CD4-positive, alpha-beta T cell treated with Interleukin-12 subunit alpha and Interleukin-12 subunit beta, for 1 hour (primary cell): ENCODE measurements around the gene PARD3.

Experiments used
- DNase-seq: peaks from one replicate; pipeline ENCODE4 v3.0.0-alpha.2; 2020

PARD3 gene

DNA sequence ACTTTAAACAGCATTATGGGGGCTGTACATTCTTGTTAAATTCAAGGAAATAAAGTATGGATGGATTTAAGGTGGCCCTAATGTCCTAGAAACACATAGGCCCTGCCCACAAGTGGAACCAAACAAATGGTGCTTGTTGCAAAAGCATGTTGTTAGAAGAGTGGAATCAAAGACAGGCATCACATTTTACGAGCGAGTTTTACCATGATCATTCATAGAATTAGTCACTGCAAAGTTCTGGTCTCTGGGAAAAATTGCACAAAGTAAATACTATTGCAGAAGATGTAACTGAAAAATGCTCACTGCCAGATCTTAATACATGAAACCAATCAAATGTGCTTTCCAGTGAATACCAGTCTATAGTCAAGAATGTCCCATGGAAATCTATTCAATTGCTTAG is 677.1 kb downstream of the PARD3 start:
- no peak for DNase-seq

DNA sequence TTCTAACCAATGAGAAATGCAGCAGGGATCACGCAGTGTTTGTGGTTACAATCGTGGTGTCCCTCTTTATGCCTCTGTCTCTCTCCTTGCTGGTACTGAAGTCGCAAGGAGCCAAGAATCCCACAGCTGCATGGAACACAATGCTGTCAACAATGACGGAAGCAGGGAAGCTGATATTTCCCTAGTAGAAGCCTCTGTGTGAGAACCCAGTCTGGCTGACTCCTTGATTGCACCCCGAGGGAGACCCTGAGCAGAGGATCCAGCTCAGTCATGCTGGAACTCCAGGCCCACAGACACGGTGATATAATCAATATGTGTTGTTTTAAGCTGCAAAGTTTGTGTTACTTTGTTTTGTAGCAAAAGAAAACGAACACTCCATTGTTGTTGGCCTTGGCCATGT is 677.9 kb downstream of the PARD3 start:
- DNase-seq: no peak

DNA sequence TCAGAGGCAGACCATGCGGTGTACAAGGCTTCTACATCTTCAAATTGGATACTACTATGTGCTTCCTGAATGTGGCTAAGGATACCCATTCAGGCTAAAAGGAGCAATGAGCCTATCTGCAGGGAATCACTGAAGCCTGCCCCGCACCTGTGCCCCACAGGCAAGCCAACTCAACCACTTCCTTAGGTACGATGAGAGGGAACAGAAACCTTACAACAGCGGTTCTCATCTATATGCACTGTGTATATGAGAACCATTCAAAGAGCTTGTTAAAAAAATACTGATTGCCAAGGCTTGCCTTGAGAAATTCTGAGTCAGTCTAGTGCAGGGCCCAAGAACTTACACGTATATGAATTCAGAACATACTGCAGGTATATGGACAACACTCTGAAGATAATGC is 679.6 kb downstream of the PARD3 start:
- no peak for DNase-seq

DNA sequence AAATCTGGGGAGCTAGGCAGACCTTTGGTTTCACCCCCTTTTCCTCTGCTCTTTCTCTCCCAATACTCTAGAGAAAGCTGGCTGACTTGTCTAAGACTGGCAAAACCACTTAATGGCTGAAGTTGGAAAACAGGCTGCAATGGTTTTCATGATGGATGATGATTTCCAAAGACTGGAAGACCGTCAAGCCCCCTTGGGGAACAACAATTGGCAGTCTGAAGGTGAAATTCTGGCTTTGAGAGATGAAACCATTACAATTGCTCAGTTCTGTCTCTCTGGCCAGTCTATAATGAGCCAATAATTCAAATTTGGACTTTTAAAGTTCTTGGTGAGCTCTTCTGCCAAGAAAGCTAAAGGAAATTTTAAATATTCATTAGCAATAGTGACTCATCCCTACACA is 680.5 kb downstream of the PARD3 start:
- DNase-seq: no peak

DNA sequence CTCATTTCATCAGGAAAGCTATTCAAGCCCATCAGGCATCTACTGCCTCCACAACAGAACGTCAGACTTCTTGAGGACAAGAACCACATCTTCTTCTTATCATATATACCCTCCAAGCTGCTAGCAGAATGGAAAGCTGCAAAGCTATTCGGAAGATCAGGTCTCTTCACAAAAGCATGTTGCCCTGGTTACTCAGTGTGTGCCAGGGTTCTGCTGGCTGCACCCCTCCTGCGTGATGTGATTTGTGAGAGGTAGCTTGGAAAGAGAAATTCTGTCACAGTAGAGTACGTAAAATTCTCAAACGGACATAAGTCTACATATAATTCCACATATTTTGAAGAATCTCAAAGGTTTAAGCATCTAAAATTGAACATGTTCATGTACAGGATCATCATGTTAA is 681.7 kb downstream of the PARD3 start:
- DNase-seq: no peak

DNA sequence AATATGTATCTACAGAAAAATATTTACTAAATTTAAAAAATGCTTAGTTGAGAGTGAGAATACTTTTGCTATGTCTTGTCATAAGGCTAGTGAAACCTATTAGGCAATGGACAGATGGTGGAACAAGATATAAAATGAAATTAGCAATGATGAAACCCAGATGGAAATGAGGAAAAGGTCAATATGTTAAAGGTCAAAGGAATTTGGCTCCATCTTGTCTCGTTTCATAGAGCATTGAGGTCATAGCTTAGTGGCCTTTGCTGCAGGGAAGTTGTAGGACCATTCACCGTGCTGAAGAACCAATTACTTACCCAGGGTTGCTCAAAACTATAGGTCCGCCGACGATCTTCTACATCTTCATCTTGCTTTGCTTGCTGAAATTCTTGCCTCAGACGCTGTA is 683.9 kb downstream of the PARD3 start:
- DNase-seq: no peak

DNA sequence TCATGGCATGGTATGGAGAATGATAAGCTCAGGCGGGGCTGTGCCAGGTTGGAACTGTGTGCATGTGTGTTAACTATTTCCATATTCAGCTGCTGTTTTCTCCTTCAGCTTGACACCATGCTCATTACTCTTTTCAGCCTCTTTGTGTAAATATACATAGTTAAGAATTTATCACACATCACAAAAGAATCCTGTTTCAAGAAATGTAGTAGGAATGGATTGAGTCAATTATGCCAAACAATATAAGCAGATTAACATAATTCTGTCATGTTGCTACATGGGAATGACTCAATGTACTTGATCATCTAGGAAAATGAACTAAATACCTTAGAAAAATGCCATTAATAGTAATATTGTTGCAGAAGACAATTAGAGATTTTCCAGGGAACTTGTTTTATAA is 687.4 kb downstream of the PARD3 start:
- DNase-seq: no peak

DNA sequence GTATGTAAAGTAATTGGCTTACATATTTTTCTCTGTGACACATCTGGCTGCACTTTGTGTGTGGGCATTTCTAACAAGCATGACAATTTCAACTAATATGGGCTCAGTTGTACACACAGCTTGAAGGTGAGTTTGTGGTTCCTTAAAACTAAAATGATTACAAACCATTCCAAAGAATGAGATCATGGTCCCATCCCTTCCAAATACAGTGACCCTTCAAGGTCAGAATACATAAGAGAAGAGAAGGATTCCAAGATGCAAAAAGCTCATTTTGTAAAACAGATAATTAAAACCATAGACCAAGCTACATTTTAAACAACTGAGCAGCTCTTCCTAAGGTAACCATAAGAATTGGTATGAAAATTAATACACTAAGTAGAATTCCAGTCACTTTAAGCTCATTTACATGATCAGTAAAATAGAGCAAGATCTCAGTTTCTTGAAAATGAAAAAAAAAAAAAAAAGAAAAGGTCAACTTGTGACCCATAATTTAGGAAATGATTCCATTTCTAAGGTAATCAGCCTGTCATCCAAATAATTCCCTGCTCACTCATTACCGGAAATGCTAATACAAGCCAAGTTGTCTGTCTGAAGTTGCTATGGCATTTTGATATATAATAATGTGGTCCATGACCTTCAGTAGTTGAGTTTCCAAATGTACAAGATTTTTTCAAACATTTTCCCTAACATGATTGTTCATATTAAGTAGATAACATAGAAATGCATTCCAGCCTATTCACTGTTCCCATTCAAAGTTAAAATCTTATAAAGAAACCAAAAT is 688.5 kb downstream of the PARD3 start:
- DNase-seq: no peak

DNA sequence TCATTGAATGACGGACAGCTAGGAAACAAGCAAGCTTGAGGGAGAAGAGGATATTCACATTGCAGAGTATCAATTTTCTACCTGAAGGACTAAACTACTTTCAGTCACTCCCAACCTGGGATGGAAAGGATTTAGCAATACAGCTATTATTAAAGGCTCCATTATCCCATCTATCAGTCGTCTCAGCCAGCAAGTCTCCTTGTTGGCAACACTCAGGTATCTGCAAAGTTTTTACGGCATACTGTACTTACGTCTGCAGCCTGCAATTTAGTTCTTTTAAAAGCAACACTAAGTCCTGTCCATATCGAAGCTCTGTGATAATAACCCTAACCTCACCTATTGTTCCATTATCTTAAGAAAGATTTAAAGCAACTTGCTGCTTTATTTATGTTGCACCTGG is 689.4 kb downstream of the PARD3 start:
- no peak for DNase-seq

DNA sequence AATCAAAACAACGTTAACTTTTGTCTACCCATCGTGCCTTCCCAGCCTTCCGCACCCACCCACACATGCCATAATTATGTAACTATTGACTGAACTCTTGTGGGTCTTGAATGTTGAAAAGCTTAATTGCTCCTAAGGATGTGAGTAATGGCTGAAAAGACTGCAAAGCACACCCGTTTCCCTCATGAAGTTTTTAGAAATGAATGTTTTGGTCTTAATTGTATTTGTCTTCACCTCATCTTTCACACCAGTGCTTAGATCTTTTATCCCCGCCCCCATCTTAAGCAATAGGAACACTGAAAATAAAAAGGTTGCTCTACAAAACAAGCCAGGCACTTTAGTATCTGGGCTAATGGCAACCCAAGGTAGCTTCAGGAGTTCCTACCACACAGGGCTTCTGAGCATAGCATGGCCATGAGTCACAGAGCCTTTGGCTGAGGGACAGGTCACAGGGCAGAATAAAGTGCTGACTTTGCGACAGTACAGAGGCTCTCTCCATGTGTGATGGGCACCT is 690.5 kb downstream of the PARD3 start:
- no peak for DNase-seq

DNA sequence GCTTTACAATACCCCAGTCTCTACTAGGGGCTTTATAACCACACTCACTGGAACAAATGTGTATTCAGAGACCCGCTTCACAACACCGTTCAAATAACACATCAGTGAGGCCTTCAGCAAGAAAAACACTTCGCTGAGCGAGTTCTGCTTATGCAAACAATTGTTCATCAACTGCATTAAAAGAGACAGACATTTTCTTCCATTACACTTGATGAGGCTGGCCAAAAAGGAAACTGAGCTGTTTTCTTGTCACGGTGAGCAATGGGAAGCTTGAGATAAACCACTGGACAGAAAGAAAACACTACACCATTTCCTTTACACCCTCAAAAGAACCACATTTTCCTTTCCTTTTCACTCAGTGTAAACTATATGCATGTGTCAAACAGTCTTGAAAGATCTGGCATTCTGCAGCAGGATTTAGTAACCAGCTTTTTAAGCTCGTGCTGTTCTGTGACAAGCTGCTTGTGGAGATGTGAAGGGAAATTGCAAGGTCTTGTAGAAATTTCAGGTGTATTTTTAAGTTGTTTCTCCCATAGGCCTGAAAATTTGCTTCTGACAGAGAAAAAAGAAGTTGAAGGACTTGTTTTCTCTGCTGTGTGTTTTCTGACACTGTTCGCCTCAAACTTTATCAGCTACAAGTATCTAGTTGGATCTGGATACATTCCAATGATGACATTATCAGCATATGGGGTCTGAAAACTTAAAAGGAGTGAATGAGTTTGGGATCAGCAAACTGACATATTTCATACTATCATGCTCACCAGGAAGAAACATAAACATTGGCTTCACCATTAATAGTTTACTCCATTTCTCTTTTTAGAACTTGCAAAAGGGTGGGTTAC is 693.1 kb downstream of the PARD3 start:
- peak; percentile 1 for DNase-seq

DNA sequence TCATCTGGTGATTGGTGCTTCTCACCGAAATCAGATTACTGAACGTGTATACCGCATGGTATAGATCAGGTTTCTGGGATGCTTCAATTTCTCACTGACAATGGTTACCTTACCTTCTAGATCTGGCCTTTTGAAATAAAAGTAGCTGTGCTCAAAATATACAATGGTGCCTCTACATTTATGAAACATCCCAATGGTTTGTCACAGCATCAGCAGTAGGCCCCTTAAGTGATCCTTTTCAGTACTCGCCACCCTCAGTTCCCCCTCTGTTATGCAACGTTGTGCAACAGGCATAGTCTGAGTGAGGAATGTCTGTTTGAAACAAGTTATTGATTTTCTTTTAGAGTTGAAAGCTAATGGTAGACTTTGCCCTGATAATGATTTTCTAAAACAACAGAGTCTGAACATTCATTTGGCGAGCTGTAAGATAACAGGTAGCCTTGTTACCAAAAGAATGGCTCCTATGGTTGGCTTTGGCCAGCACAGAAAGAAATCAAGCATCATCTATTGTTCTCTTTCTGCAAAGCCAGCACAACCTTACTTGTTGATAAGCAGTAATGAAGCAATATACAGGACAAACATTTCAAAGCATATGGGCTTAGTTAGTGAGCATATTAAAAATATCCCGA is 693.9 kb downstream of the PARD3 start:
- no peak for DNase-seq

DNA sequence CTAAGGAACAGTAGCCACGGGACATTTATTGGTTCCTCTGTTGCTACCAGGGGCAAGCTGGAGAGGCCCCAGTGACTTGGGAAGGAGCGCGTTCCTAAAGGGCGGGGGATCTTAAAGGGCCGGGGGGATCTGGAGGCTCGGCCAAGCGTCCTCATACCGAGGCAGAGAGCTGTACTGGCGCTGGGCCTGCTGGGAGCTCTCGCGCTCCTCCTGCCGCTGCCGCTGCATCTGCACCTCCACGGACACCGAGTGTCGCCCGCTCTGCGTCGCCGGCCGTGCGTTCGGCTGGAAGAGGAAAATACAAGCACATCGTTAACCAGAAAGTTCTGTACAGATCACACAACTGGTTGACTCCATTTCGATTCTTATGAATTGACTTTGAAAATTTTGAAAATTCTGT is 695.6 kb downstream of the PARD3 start:
- no peak for DNase-seq

DNA sequence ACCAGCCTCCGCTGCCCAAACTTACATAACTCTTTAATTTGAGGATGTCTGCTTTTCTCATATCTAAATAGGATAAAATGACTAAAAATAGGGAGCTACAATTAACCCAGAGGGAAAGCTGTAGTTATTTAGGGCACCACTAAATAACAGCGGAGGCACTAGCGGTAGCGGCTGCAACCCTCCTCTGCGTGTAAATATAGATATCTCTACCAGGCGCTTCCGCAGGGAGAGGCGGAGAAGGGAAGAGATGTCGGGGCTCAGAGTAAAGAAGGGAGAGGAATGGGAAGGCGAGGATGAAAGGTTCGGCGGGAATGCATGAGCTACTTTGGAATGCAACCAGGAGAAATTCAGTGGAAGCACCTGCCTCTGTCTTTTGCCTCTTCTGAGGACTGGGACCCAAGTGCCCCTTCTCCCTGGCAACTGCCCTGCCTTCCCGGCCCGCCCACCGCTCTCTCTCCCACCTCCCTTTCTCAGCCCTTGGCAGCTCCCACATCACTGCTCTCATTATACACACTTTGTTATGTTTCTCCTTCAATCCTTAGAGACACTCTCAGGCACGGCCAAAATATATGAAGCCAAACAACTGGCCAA is 698.3 kb downstream of the PARD3 start:
- no peak for DNase-seq

DNA sequence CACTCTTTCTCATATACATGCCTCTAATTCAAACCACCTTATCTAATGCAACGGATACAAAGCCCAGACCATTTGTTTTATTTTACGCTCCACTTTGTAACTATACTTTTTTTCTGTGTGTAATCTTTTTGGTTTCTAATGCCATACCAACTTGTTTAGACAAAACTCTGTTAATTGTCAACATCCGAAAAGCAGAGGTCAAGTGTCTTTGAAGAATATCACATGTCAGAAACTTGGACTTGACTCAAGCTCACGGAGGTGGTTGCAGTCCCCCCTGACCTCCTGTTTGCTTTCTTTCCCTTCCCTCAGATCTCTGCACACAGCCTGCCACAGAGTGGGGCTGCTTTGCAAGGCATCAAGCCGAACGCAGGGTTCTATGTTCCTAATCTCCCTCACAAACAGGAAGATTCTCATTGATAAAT is 698.9 kb downstream of the PARD3 start:
- no peak for DNase-seq

DNA sequence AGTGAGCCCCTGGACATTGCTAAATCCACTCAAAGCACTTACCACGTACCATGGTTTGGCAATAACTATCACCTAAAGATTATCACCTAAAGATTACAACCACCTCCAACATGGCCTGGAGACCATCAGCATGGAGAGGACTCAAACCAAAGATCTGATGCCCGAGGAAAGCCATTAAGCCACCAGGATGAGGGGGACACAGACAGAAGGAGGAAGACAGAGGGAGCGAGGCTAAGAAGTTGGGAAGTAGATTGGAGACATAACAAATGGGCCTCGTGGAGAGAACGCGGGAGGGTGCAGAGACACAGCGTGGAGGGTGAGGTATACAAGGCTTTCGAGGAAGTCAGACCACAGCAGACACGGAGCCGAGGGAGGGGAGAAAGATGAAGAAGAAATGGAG is 700.2 kb downstream of the PARD3 start:
- DNase-seq: no peak

DNA sequence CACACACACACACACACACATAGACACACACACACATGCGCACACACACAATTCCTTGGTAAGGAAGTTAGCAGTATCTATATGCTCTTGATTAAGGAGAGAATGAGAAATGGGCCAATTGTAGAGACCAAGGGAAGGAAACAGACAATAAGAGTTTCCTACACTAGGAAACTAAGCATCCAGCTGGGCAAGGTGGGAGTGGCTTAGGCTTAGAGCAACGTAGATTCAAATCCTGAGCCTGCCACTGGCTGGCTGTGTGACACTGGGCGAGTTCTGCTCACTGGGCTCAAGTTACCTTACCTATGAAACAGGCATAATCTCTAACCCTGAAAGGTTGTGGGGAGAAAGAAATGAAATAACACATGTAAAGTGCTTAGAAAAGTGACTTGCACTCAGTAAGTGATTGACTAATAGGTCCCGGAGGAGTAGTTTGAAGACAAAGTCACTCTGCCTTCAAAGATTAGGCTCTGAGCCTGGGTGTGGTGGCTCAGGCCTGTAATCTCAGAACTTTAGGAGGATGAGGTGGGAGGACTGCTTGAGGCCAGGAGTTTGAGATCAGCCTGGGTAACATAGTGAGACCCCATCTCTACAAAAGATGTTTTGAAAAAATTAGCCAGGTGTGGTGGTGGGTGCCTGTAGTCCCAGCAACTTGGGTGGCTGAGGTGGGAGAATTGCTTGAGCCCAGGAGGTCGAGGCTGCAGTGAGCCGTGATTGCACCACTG is 701.4 kb downstream of the PARD3 start:
- DNase-seq: no peak

DNA sequence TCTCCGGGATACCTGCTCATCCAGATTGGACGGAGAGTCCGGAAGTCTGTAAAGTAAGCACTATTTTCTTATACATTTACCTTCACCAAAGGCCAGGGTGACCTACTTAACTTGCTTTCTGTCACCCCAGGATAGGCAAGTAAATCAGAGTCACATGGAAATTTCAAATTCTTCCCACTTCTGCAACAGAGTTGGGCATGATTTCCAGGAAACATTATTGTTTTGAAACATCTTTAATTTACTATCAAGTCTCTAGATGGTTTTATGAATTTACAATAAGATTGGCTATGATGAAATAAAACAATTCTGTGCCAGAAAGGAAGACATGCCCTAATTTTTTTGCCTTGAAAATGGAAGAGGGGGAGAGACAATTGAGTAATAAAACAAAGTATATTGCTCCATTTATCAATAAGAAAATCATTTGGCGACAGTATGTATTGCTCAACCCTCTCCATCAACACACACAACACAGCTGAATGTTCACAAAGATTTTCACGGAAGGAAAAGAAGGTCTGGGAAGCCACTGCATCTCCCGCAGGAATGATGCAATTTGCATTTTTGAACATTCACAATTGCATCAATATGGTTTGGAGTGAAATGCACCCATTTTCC is 702.8 kb downstream of the PARD3 start:
- no peak for DNase-seq

DNA sequence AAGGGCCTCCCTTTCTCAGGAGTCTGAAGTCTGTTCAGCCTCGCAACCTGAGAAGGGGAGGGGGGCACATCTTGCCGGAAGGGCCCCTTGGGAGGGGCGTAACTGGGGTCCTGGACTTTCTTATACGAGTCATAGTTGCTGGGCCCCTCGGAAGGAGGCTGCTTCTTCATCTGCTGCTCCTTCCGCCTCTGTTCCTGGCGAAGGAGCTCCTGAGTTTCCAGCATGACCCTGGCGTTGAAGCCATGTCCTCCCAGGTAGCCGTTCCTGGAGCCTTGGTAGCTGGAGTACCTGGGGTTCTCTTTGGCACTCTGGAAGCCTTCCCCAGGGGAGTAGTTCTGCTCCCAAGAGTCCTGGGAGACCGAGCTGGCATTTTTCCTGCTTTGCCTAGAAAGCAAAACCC is 703.9 kb downstream of the PARD3 start:
- DNase-seq: no peak

DNA sequence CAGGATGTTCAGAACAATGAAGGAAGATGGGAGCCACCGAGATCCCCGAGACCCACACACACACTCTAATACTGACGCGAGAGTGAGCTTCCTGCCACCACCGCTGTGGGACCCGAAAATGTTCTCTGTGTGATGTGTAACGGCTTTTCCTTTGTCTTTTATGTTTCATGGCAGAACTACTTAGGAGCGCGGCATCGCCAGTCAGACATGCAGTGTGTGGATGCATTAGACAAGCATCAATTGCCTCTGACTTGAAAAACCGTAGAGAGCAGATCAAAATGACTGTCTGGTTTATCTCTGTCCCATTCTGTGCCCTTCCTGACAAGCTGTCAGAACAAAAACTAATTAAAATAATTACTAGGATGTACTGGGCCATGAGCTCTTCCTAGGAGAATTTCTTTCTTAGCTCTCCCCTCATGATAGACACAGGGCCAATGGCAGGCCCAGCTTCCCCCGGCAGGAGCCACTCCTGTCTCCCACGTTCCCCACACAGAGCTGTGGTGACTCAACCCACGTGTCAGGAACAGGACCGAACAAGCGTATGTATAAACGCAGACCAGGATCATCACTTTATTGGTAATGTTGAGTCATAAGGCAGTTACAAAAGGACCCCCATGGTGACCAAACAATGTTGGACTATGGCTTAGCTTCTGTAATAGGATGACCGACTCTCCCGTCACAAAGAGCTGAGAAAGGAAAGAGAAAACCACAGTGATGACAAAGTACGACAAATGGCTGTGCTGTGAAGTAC is 705.0 kb downstream of the PARD3 start:
- no peak for DNase-seq

DNA sequence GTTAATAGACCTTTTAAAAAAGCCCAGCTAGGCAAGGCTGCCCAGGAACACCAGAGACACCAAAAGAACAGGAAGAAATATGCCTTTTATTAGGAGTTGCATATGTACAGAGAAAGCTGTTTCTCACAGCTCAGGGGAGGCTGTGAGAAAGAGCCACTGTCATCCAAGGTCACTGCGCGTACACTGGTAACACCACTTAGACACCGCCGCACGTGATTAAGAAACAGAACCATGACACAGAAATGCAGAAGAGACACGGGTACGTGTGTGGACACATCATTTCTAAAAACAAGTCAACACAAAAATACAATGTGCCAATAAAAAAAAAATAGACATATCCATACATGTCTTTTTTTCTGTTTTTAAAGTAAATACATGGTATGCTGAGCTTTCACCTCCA is 705.6 kb downstream of the PARD3 start:
- DNase-seq: no peak
